KBM-7 (cell line): ENCODE results near the gene UBE2I.

ENCODE experiments used
- DNase-seq: peaks from one replicate; pipeline ENCODE4 v3.0.0-alpha.2; 2015
- in situ Hi-C: fragments of 300-500 bp; cut with MboI; formaldehyde crosslinking; loops from 2 replicates; pipeline ENCODE4 v1.14.3; 2020; ENCODE audit warnings: low sequenced_read_pairs, low pct_unique_long_range_greater_than_20kb, mixed read lengths

UBE2I gene

GRCh38 chr16:1367486-1368174 lies 58.2 kb downstream of the UBE2I start:
- in situ Hi-C loops = no loop called here
- DNase-seq = no peak

GRCh38 chr16:1371054-1371978 lies 61.9 kb downstream of the UBE2I start:
- DNase-seq = no peak
- in situ Hi-C loops = no loop called here

- in situ Hi-C loops = no loop called here
Observed at GRCh38 chr16:1372292-1372950, 63.0 kb downstream of the UBE2I start.

GRCh38 chr16:1374418-1375297 lies 65.2 kb downstream of the UBE2I start:
- DNase-seq = no peak
- in situ Hi-C loops = no loop called here

More at GRCh38 chr16:1372292-1372950, 63.0 kb downstream of the UBE2I start:
- DNase-seq = no peak

- no peak for DNase-seq
- in situ Hi-C loops = no loop called here
Observed at GRCh38 chr16:1375298-1375640, 65.8 kb downstream of the UBE2I start.

GRCh38 chr16:1375741-1376410 lies 66.4 kb downstream of the UBE2I start:
- DNase-seq = no peak
- in situ Hi-C loops = no loop called here
